A549 (cell line): Measurements from ENCODE around the gene ATP11A.

Experiments
- CEBPB ChIP-seq, 2 experiments: fragments of >200 bp in 1 of 2; sonication (Bioruptor Twin) in 1 of 2; formaldehyde crosslinking in 1 of 2; IDR thresholded peaks; 2 replicates each; pipeline ENCODE4 v1.6.1; 2012 to 2016
- PBX3 ChIP-seq: IDR thresholded peaks from 2 replicates; pipeline ENCODE4 v1.6.1; 2012

- no peak for TF ChIP-seq CEBPB (IDR thresholded peaks at IDR 0.05)
- TF ChIP-seq PBX3, result no peak
Measured at GRCh38 chr13:112792511-112792910, 102.7 kb downstream of the ATP11A start.
